ENCODE data around the gene PUS1. TPM values are rescaled to one million over a fixed set of nuclear protein-coding genes. Genes with fewer than 3 reads are reported as not detected.

Gene PUS1
- total and polyA plus RNA-seq, 10 of the 15 experiments (the other 5 are each of a cell fraction or from before 2014, with no cell fraction given), result 1.3 to 74.2 (median 25.4) TPM

DNA sequence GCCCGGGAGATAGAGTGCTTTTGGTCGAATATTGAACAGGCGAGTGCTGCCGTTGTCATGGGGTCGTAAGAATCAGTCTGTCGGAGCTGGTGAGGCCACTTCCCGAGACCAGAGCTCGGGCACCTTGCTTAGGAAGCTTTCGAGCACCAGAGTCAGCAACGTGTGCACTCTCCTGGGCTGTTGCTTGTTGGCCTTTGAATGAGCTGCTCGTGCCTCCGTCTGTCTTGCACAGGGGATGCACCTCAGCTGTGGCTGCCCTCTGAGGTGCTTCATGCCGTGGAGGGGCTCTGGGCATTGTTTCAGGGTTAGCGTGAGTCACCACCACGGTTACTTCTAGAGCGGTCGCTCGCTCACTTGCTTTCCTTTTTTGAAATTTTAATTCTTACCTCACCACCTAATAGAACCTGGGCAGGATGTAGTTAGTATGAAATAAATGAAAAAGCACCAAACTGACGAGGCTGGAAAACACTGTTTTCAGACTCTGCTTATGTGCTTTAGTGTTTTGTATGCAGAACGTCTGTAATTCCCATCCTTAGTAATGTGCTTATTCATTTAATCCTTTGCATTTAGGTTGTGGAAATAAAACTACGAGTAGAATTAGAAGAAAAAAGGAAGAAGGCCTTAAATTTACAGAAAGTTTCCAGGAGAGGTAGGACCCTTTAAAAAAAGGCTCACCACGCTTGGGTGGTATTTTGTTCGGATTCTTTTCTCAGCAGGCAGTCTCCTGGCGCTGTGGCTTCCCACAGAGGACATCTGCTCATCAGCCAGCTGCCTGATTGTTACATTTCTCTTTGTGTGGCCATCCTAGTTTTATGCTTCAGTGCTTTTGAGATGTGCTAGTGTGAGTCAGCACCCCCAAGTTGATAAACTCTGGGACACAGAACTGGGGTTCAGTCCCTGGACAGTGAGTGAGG is 61.2 kb downstream of the PUS1 start:
- no peaks in the 10 kb centered on the region; the same call in 2 of the 3 replicates for H3K9me3 ChIP-seq (replicated peaks; ENCODE audit: control insufficient read depth, insufficient read depth, low read length)
- TF ChIP-seq TCF7 (IDR thresholded peaks at IDR 0.05; ENCODE audit: borderline replicate concordance) (no peak), NR2C1 (IDR thresholded peaks at IDR 0.05) (no peak), ZNF207 (IDR thresholded peaks at IDR 0.05; ENCODE audit: borderline replicate concordance) (no peak), YY1 (IDR thresholded peaks at IDR 0.05; ENCODE audit: low read depth, low read length) (no peak)
- ChIA-PET RAD21 (ENCODE audit: unreplicated experiment) (no interaction called here), CTCF (no interaction called here), SMC1A (ENCODE audit: uncharacterized antibody, unreplicated experiment) (no interaction called here), POLR2A (no interaction called here)
- intact Hi-C loops (cut with micrococcal nuclease; ENCODE audit: unreplicated experiment), result no loop called here
- peaks cover 9% of the 10 kb centered on the region for H3K4me1 ChIP-seq (ENCODE audit: control insufficient read depth, insufficient read depth, low read length)
- H3K9ac ChIP-seq (ENCODE audit: control insufficient read depth, insufficient read depth, low read length), result no peak overlapping the region
- DNase-seq (ENCODE audit: low read depth, low spot score) (no peak), FAIRE-seq (no peak), ATAC-seq (no peak)
- H2AFZ ChIP-seq (ENCODE audit: control insufficient read depth, low read depth, low read length), result no peak overlapping the region
- H3K36me3 ChIP-seq (ENCODE audit: control insufficient read depth in 2 of 2, insufficient read depth in 2 of 2, low read length in 1 of 2), result peaks cover 24 to 27% of the 10 kb centered on the region in 2 experiments
- no peak overlapping the region for H3K27ac ChIP-seq (ENCODE audit: control insufficient read depth, insufficient read depth)
- no peaks in the 10 kb centered on the region for H3K79me2 ChIP-seq (ENCODE audit: control insufficient read depth, insufficient read depth, low read length)
- H3K4me3 ChIP-seq, result no peak overlapping the region
- no peaks in the 10 kb centered on the region for H3K27me3 ChIP-seq (replicated peaks in 1 of 2; ENCODE audit: control insufficient read depth in 2 of 2, insufficient read depth in 2 of 2, low read length in 1 of 2)
- 92% methylated on average over 24 of the region's 24 CpGs for WGBS (ENCODE audit: insufficient coverage, insufficient replicate concordance, low lambda C conversion rate, missing lambda C conversion rate)
- in situ Hi-C loops (cut with MboI), result no loop called here
- H4K20me1 ChIP-seq (ENCODE audit: control insufficient read depth, insufficient read depth), result no peaks in the 10 kb centered on the region
- BruUV-seq (replicated peaks), result no TSS peak
- H3K4me2 ChIP-seq (ENCODE audit: control insufficient read depth, insufficient read depth), result no peak overlapping the region

DNA sequence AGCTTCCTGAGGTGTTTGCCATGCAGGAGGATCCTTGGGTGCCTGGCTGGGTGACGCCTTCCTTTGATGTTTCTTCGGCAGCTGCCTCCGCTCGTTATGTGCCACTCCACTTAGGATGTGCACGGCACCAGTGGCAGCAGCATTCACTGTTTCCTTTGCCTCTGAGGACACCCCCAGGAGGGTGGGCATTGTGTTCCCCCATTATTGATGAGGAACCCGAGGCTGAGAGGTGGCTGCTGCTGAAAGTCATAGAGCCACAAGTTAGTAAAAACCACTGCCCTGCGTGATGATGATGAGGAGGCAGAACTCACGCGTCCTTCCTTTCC is 61.9 kb downstream of the PUS1 start:
- in situ Hi-C loops (cut with MboI) (no loop called here), intact Hi-C loops (cut with micrococcal nuclease; ENCODE audit: unreplicated experiment) (no loop called here)
- over 99% methylated on average over 9 of the region's 9 CpGs for WGBS (ENCODE audit: insufficient coverage, insufficient replicate concordance, low lambda C conversion rate, missing lambda C conversion rate)
- peaks cover 9% of the 10 kb centered on the region for H3K4me1 ChIP-seq (ENCODE audit: control insufficient read depth, insufficient read depth, low read length)
- no peak overlapping the region for H2AFZ ChIP-seq (ENCODE audit: control insufficient read depth, low read depth, low read length)
- no peak overlapping the region for H3K4me2 ChIP-seq (ENCODE audit: control insufficient read depth, insufficient read depth)
- H3K79me2 ChIP-seq (ENCODE audit: control insufficient read depth, insufficient read depth, low read length), result no peaks in the 10 kb centered on the region
- no TSS peak for BruUV-seq (replicated peaks)
- H4K20me1 ChIP-seq (ENCODE audit: control insufficient read depth, insufficient read depth), result no peaks in the 10 kb centered on the region
- no peak for DNase-seq (ENCODE audit: low read depth, low spot score)
- no peak overlapping the region for H3K9ac ChIP-seq (ENCODE audit: control insufficient read depth, insufficient read depth, low read length)
- no peaks in the 10 kb centered on the region for H3K27me3 ChIP-seq (replicated peaks in 1 of 2; ENCODE audit: control insufficient read depth in 2 of 2, insufficient read depth in 2 of 2, low read length in 1 of 2)
- no peak overlapping the region for H3K27ac ChIP-seq (ENCODE audit: control insufficient read depth, insufficient read depth)
- peaks cover 24 to 27% of the 10 kb centered on the region in 2 experiments for H3K36me3 ChIP-seq (ENCODE audit: control insufficient read depth in 2 of 2, insufficient read depth in 2 of 2, low read length in 1 of 2)
- TF ChIP-seq TCF7 (IDR thresholded peaks at IDR 0.05; ENCODE audit: borderline replicate concordance) (no peak), HDAC2 (IDR thresholded peaks at IDR 0.05) (no peak)
- TF ChIP-seq, protein P1, sequence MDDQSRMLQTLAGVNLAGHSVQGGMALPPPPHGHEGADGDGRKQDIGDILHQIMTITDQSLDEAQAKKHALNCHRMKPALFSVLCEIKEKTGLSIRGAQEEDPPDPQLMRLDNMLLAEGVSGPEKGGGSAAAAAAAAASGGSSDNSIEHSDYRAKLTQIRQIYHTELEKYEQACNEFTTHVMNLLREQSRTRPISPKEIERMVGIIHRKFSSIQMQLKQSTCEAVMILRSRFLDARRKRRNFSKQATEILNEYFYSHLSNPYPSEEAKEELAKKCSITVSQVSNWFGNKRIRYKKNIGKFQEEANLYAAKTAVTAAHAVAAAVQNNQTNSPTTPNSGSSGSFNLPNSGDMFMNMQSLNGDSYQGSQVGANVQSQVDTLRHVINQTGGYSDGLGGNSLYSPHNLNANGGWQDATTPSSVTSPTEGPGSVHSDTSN (IDR thresholded peaks at IDR 0.05; ENCODE audit: insufficient replicate concordance, low read depth, low read length), result no peak
- no peak overlapping the region for H3K4me3 ChIP-seq
- ChIA-PET RAD21 (ENCODE audit: unreplicated experiment) (no interaction called here), CTCF (no interaction called here), POLR2A (no interaction called here), SMC1A (ENCODE audit: uncharacterized antibody, unreplicated experiment) (no interaction called here)
- no peaks in the 10 kb centered on the region; the same call in 2 of the 3 replicates for H3K9me3 ChIP-seq (replicated peaks; ENCODE audit: control insufficient read depth, insufficient read depth, low read length)
- FAIRE-seq, result no peak
- ATAC-seq, result no peak

Measured in GM12878 (cell line).